A549 (cell line): ENCODE measurements around the gene C14orf119. TPM values are rescaled to one million over a fixed set of nuclear protein-coding genes. Genes with fewer than 3 reads are reported as not detected.
A peak's percentile ranks its signal among the peaks of the same experiment; 100 is the strongest.

Experiments used
- ATAC-seq, 2 experiments: fragments of 200-7000 bp in 1 of 2; fragments of >200 bp in 1 of 2; cut with Nextera tagmentation in 1 of 2; cut with Tn5 transposase in 1 of 2; 3 replicates each; pipeline versions ENCODE4 v1.8.0 to v1.9.1; 2018 to 2020; ENCODE audit warnings: mild to moderate bottlenecking in 1 of 2, moderate library complexity in 1 of 2
- CTCF ChIA-PET: fragments of 300-600 bp; sonication (Branson Sonifier 250); formaldehyde crosslinking; extraction: SDS; loops from one replicate; lab custom pipeline; 2021; ENCODE audit warnings: antibody characterized with exemption, inconsistent platforms; lab: Yijun Ruan, JAX
- POLR2A ChIA-PET: fragments of 350-600 bp; formaldehyde crosslinking; extraction: SDS; loops from one replicate; lab custom pipeline; 2021; ENCODE audit warnings: antibody characterized with exemption, inconsistent platforms; lab: Yijun Ruan, JAX
- DNase-seq, 2 experiments: peaks; one replicate each; pipeline versions ENCODE4 v3.0.0 to v3.0.0-alpha.2; 2011 to 2016; ENCODE audit warnings: low read depth in 1 of 2, low spot score in 1 of 2
- FAIRE-seq: peaks from 2 replicates; lab custom pipeline; 2011; peaks lifted over from hg19 to GRCh38; lab: Jason Lieb, UNC
- H3K27ac ChIP-seq, 2 experiments: fragments of >200 bp; sonication (Bioruptor Twin); formaldehyde crosslinking; 3 replicates each; pipeline ENCODE4 v1.5.1; 2016 to 2017
- H3K4me1 ChIP-seq: fragments of >200 bp; sonication (Bioruptor Twin); formaldehyde crosslinking; 3 replicates; pipeline ENCODE4 v1.6.1; 2016
- H3K4me2 ChIP-seq: fragments of >200 bp; sonication (Bioruptor Twin); formaldehyde crosslinking; 3 replicates; pipeline ENCODE4 v1.6.1; 2016
- H3K4me3 ChIP-seq: fragments of >200 bp; sonication (Bioruptor Twin); formaldehyde crosslinking; 3 replicates; pipeline ENCODE4 v1.5.1; 2016
- H3K9me3 ChIP-seq: fragments of >200 bp; sonication (Bioruptor Twin); formaldehyde crosslinking; 3 replicates; pipeline ENCODE4 v1.6.1; 2016
- BHLHE40 ChIP-seq: IDR thresholded peaks from 2 replicates; pipeline ENCODE4 v1.6.1; 2012; ENCODE audit warnings: low read depth, low read length, inconsistent platforms
- CEBPB ChIP-seq, 2 experiments: fragments of >200 bp in 1 of 2; sonication (Bioruptor Twin) in 1 of 2; formaldehyde crosslinking in 1 of 2; IDR thresholded peaks; 2 replicates each; pipeline ENCODE4 v1.6.1; 2012 to 2016
- CHD2 ChIP-seq: fragments of 150-350 bp; IDR thresholded peaks from 2 replicates; pipeline ENCODE4 v1.6.1; 2014; ENCODE audit warnings: low read length; ENCODE audit not compliant: partially characterized antibody
- EHF ChIP-seq: fragments of 250-450 bp; sonication (Bioruptor Pico); IDR thresholded peaks from 2 replicates; pipeline ENCODE4 v1.5.0; 2020; ENCODE audit warnings: mild to moderate bottlenecking
- ESRRA ChIP-seq: fragments of 150-350 bp; IDR thresholded peaks from 2 replicates; pipeline ENCODE4 v1.6.1; 2014; ENCODE audit warnings: mild to moderate bottlenecking, low read length, borderline replicate concordance
- FOSB ChIP-seq: fragments of 250-450 bp; sonication (Bioruptor Pico); IDR thresholded peaks from 2 replicates; pipeline ENCODE4 v1.5.0; 2020; ENCODE audit warnings: mild to moderate bottlenecking, moderate library complexity
- FOSL2 ChIP-seq, 2 experiments: fragments of 450-650 bp in 1 of 2; fragments of >200 bp in 1 of 2; sonication (Bioruptor Twin) in 1 of 2; formaldehyde crosslinking; IDR thresholded peaks; 2 replicates each; pipeline versions ENCODE4 v1.5.0 to v1.6.1; 2016 to 2020; ENCODE audit warnings: mild to moderate bottlenecking in 1 of 2, moderate library complexity in 1 of 2
- FOXS1 ChIP-seq: fragments of 250-450 bp; sonication (Bioruptor Pico); IDR thresholded peaks from 2 replicates; pipeline ENCODE4 v1.5.0; 2020; ENCODE audit warnings: mild to moderate bottlenecking, moderate library complexity
- GATA3 ChIP-seq: IDR thresholded peaks from 2 replicates; pipeline ENCODE4 v1.6.1; 2012; ENCODE audit warnings: borderline replicate concordance
- HDAC2 ChIP-seq: fragments of 200-600 bp; sonication (generic); IDR thresholded peaks from 2 replicates; pipeline ENCODE4 v1.6.1; 2016
- HOXA7 ChIP-seq: fragments of 250-450 bp; sonication (Bioruptor Pico); IDR thresholded peaks from 2 replicates; pipeline ENCODE4 v1.5.0; 2020; ENCODE audit warnings: mild to moderate bottlenecking, moderate library complexity
- HOXB5 ChIP-seq: fragments of 250-450 bp; sonication (Bioruptor Pico); IDR thresholded peaks from 2 replicates; pipeline ENCODE4 v1.5.0; 2020; ENCODE audit warnings: mild to moderate bottlenecking, moderate library complexity
- JUN ChIP-seq, 2 experiments: fragments of >200 bp; sonication (Bioruptor Twin); formaldehyde crosslinking; IDR thresholded peaks; 2 replicates in 1 of 2; 3 replicates in 1 of 2; pipeline ENCODE4 v1.6.1; 2016 to 2017
- JUNB ChIP-seq: fragments of >200 bp; sonication (Bioruptor Twin); formaldehyde crosslinking; IDR thresholded peaks from 2 replicates; pipeline ENCODE4 v1.6.1; 2016
- KDM1A ChIP-seq: fragments of 200-600 bp; sonication (generic); IDR thresholded peaks from 2 replicates; pipeline ENCODE4 v1.6.1; 2016; ENCODE audit warnings: low read depth, mild to moderate bottlenecking
- NFE2L2 ChIP-seq: fragments of 150-350 bp; conservative IDR thresholded peaks from 2 replicates; pipeline ENCODE4 v1.6.1; 2014; ENCODE audit warnings: low read length
- NR3C1 ChIP-seq: fragments of >200 bp; sonication (Bioruptor Twin); formaldehyde crosslinking; IDR thresholded peaks from 3 replicates; pipeline ENCODE4 v1.6.1; 2017
- PHF8 ChIP-seq: fragments of 200-600 bp; sonication (generic); IDR thresholded peaks from 2 replicates; pipeline ENCODE4 v1.6.1; 2016; ENCODE audit warnings: low read depth, mild to moderate bottlenecking, antibody characterized with exemption, moderate library complexity, borderline replicate concordance
- RFX5 ChIP-seq: fragments of 450-650 bp; IDR thresholded peaks from 2 replicates; pipeline ENCODE4 v1.7.1; 2014; ENCODE audit warnings: antibody characterized with exemption, mild to moderate bottlenecking, moderate library complexity
- RNF2 ChIP-seq: fragments of 200-600 bp; sonication (generic); IDR thresholded peaks from 2 replicates; pipeline ENCODE4 v1.6.1; 2016; ENCODE audit warnings: low read depth, mild to moderate bottlenecking, antibody characterized with exemption, moderate library complexity, borderline replicate concordance
- SREBF2 ChIP-seq: fragments of 450-650 bp; IDR thresholded peaks from 2 replicates; pipeline ENCODE4 v1.6.1; 2014; ENCODE audit warnings: mild to moderate bottlenecking, moderate library complexity
- TFCP2L1 ChIP-seq: fragments of 250-450 bp; sonication (Bioruptor Pico); IDR thresholded peaks from 2 replicates; pipeline ENCODE4 v1.5.0; 2021; ENCODE audit warnings: mild to moderate bottlenecking
- WGBS: methylation state at CpG from one replicate; pipeline ENCODE4 v1.1.6; 2017; ENCODE audit errors: missing lambda C conversion rate; 5-methylcytosine and 5-hydroxymethylcytosine counted together
- polyA plus RNA-seq, 4 experiments: library from polyadenylated mRNA; depleted of rRNA in 3 of 4; stranded (reverse); fragments of >200 nt; fragmentation: RNase III in 1 of 4; extraction: RNeasy Plus Mini Kit Qiagen cat#74134 plus additional on column Dnase treatment in 1 of 4; gene quantifications; 2 replicates in 3 of 4; 3 replicates in 1 of 4; pipeline ENCODE4 v1.2.3, GENCODE V29; 2011 to 2017
- TF ChIP-seq, protein P1 (sequence below): fragments of 250-450 bp; sonication (Bioruptor Pico); IDR thresholded peaks from 2 replicates; pipeline ENCODE4 v1.5.0; 2021; ENCODE audit warnings: mild to moderate bottlenecking, moderate library complexity, borderline replicate concordance
- TF ChIP-seq, protein P2 (sequence below): fragments of >200 bp; sonication (Bioruptor Twin); formaldehyde crosslinking; IDR thresholded peaks from 2 replicates; pipeline ENCODE4 v1.6.1; 2016
- TF ChIP-seq, protein P3 (sequence below): fragments of >200 bp; sonication (Bioruptor Twin); formaldehyde crosslinking; IDR thresholded peaks from 3 replicates; pipeline ENCODE4 v1.6.1; 2016
- TF ChIP-seq, protein P4 (sequence below): fragments of 150-350 bp; IDR thresholded peaks from 2 replicates; pipeline ENCODE4 v1.6.1; 2014; ENCODE audit warnings: low read depth, mild to moderate bottlenecking, low read length
- TF ChIP-seq, protein P5 (sequence below): IDR thresholded peaks from 2 replicates; pipeline ENCODE4 v1.6.1; 2012
- TF ChIP-seq, protein P6 (sequence below): fragments of 200-600 bp; sonication (generic); IDR thresholded peaks from 2 replicates; pipeline ENCODE4 v1.6.1; 2016; ENCODE audit warnings: antibody characterized with exemption, mild to moderate bottlenecking, moderate library complexity

Gene C14orf119
- polyA plus RNA-seq, 2 of the 4 experiments (the other 2 are of a cell fraction) = 82.5 to 102 TPM

DNA sequence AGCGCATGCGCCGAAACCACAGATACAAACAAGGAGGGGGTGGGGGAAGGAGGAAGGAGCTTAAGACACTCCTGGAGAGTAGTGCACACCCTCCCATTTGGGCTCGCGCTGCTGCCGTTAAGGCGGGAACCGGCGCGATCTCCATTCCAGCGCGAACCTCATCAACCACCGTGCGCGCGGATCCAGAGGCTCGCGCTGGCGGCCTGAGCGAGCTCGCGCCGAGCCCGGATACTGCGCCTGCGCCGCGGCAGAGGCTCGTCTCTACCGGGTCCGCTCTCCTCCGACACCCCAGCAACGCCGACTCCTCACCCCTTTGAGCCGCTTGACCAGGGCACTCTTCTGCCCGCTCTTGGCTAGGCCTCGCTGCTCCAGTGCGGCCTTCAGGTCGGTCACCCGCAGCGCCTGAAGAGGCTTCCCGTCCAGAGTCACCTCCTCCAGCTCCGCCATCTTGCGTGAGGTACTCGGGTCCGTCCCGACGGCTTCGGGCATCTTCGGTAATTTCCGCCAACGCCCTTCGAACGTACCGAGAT is 574 bp upstream of the C14orf119 start, which contains the start of gene ACIN1 (continued):
- TF ChIP-seq, protein P1, sequence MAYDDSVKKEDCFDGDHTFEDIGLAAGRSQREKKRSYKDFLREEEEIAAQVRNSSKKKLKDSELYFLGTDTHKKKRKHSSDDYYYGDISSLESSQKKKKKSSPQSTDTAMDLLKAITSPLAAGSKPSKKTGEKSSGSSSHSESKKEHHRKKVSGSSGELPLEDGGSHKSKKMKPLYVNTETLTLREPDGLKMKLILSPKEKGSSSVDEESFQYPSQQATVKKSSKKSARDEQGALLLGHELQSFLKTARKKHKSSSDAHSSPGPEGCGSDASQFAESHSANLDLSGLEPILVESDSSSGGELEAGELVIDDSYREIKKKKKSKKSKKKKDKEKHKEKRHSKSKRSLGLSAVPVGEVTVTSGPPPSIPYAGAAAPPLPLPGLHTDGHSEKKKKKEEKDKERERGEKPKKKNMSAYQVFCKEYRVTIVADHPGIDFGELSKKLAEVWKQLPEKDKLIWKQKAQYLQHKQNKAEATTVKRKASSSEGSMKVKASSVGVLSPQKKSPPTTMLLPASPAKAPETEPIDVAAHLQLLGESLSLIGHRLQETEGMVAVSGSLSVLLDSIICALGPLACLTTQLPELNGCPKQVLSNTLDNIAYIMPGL (CRISPR knock-in tag) = no peak
- TF ChIP-seq, protein P2, sequence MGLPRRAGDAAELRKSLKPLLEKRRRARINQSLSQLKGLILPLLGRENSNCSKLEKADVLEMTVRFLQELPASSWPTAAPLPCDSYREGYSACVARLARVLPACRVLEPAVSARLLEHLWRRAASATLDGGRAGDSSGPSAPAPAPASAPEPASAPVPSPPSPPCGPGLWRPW = no peak
- TF ChIP-seq RFX5 = no peak
- TF ChIP-seq ESRRA = no peak
- peak in 1 of 2 experiments; percentile 70; a peak in 2 of 5 replicates for TF ChIP-seq JUN (IDR thresholded peaks at IDR 0.05)
- TF ChIP-seq HOXA7 (CRISPR knock-in tag) = no peak
- no peak for TF ChIP-seq BHLHE40
- no peak for TF ChIP-seq TFCP2L1 (CRISPR knock-in tag)
- no peak for TF ChIP-seq NFE2L2
- no peak for TF ChIP-seq EHF (CRISPR knock-in tag)
- TF ChIP-seq, protein P3, sequence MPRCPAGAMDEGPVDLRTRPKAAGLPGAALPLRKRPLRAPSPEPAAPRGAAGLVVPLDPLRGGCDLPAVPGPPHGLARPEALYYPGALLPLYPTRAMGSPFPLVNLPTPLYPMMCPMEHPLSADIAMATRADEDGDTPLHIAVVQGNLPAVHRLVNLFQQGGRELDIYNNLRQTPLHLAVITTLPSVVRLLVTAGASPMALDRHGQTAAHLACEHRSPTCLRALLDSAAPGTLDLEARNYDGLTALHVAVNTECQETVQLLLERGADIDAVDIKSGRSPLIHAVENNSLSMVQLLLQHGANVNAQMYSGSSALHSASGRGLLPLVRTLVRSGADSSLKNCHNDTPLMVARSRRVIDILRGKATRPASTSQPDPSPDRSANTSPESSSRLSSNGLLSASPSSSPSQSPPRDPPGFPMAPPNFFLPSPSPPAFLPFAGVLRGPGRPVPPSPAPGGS = peak; percentile 10; the same call in 1 of the 3 replicates
- no peak for TF ChIP-seq CHD2
- TF ChIP-seq, protein P4, sequence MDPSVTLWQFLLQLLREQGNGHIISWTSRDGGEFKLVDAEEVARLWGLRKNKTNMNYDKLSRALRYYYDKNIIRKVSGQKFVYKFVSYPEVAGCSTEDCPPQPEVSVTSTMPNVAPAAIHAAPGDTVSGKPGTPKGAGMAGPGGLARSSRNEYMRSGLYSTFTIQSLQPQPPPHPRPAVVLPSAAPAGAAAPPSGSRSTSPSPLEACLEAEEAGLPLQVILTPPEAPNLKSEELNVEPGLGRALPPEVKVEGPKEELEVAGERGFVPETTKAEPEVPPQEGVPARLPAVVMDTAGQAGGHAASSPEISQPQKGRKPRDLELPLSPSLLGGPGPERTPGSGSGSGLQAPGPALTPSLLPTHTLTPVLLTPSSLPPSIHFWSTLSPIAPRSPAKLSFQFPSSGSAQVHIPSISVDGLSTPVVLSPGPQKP = no peak
- TF ChIP-seq PHF8 = peak; percentile 68; the same call in 1 of the 2 replicates
- TF ChIP-seq GATA3 = no peak
- TF ChIP-seq JUNB = no peak
- TF ChIP-seq NR3C1 = no peak

DNA sequence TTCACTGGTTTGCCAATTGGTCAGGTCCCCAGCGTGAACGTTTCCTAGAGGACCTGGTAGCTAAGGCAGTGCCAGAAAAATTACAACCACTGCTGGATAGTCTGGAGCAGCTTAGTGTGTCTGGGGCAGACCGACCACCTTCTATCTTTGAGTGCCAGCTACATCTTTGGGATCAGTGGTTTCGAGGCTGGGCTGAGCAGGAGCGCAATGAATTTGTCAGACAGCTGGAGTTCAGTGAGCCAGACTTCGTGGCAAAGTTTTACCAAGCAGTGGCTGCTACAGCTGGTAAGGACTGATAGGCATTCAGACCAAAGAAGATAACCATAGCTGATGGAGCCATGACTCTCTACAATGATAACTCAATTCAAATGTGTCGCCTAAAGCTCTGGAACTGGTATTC is 2.5 kb downstream of the C14orf119 start:
- 97% methylated on average over 7 of the region's 7 CpGs for WGBS
- Histone ChIP-seq H3K9me3 (no peaks in the 10 kb centered on the region), H3K4me2 (peak overlapping the region; percentile 74; the same call in 1 of the 3 replicates), H3K4me1 (peaks cover 20% of the 10 kb centered on the region), H3K4me3 (no peak overlapping the region), H3K27ac (no peak overlapping the region)
- ChIA-PET CTCF (interaction anchor here (0.7 to 8.3 kb wide), 6 partner anchors 12 to 41 kb away, joined by 3 to 56 read pairs (median 7); no protein-coding TSS in a partner anchor), POLR2A (no interaction called here)
- no peak for DNase-seq
- TF ChIP-seq KDM1A (no peak), FOSL2 (IDR thresholded peaks at IDR 0.05) (no peak), FOSL2 (CRISPR knock-in tag; IDR thresholded peaks at IDR 0.05) (no peak), RFX5 (no peak), RNF2 (no peak), BHLHE40 (no peak), FOSB (CRISPR knock-in tag) (no peak), TFCP2L1 (CRISPR knock-in tag) (no peak), HOXB5 (no peak), GATA3 (no peak), HOXA7 (CRISPR knock-in tag) (no peak), HDAC2 (no peak), CEBPB (IDR thresholded peaks at IDR 0.05) (no peak), SREBF2 (no peak), FOXS1 (CRISPR knock-in tag) (no peak)
- TF ChIP-seq, protein P5, sequence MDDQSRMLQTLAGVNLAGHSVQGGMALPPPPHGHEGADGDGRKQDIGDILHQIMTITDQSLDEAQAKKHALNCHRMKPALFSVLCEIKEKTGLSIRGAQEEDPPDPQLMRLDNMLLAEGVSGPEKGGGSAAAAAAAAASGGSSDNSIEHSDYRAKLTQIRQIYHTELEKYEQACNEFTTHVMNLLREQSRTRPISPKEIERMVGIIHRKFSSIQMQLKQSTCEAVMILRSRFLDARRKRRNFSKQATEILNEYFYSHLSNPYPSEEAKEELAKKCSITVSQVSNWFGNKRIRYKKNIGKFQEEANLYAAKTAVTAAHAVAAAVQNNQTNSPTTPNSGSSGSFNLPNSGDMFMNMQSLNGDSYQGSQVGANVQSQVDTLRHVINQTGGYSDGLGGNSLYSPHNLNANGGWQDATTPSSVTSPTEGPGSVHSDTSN = no peak
- TF ChIP-seq, protein P2 = no peak
- TF ChIP-seq, protein P6, sequence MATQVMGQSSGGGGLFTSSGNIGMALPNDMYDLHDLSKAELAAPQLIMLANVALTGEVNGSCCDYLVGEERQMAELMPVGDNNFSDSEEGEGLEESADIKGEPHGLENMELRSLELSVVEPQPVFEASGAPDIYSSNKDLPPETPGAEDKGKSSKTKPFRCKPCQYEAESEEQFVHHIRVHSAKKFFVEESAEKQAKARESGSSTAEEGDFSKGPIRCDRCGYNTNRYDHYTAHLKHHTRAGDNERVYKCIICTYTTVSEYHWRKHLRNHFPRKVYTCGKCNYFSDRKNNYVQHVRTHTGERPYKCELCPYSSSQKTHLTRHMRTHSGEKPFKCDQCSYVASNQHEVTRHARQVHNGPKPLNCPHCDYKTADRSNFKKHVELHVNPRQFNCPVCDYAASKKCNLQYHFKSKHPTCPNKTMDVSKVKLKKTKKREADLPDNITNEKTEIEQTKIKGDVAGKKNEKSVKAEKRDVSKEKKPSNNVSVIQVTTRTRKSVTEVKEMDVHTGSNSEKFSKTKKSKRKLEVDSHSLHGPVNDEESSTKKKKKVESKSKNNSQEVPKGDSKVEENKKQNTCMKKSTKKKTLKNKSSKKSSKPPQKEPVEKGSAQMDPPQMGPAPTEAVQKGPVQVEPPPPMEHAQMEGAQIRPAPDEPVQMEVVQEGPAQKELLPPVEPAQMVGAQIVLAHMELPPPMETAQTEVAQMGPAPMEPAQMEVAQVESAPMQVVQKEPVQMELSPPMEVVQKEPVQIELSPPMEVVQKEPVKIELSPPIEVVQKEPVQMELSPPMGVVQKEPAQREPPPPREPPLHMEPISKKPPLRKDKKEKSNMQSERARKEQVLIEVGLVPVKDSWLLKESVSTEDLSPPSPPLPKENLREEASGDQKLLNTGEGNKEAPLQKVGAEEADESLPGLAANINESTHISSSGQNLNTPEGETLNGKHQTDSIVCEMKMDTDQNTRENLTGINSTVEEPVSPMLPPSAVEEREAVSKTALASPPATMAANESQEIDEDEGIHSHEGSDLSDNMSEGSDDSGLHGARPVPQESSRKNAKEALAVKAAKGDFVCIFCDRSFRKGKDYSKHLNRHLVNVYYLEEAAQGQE = no peak
- FAIRE-seq = no peak
- ATAC-seq = no peak
